ENCODE data around the gene PLEK. TPM values are rescaled to one million over a fixed set of nuclear protein-coding genes. Genes with fewer than 3 reads are reported as not detected.

The PLEK gene
- polyA plus RNA-seq, 3 donors = 351 to 708 (median 403) TPM

GRCh38 chr2:68403199-68403644 is 38.1 kb downstream of the PLEK start:
- Mint-ChIP-seq H3K4me3 (no peak overlapping the region), H3K9me3 (peaks cover 6 to 16% (median 10%) of the 10 kb centered on the region in 7 donors), H3K4me1 (peaks cover 9% of the 10 kb centered on the region), H3K27ac (peak overlapping the region in 3 of 7 donors; percentile 52 to 67 (median 53)), H3K27me3 (ENCODE audit: low read depth in 3 of 3) (no peaks in the 10 kb centered on the region), H3K36me3 (peaks cover 73 to 85% of the 10 kb centered on the region in 2 donors)
- H3K4me1 ChIP-seq (ENCODE audit: control insufficient read depth in 1 of 2, insufficient read depth in 2 of 2, low read length in 2 of 2) = no peaks in the 10 kb centered on the region
- 86% methylated on average over 4 of the region's 4 CpGs for WGBS (ENCODE audit: insufficient coverage)
- H3K36me3 ChIP-seq (replicated peaks in 1 of 2; ENCODE audit: control insufficient read depth in 1 of 2, insufficient read depth in 2 of 2, low read length in 2 of 2) = peaks cover 0 to 45% of the 10 kb centered on the region in 2 donors
- peaks cover 13% of the 10 kb centered on the region for H4K20me1 ChIP-seq (ENCODE audit: insufficient read depth, low read length)
- no peak overlapping the region for H2AFZ ChIP-seq (ENCODE audit: insufficient read depth, low read depth, low read length, poor library complexity, severe bottlenecking)
- H3K27me3 ChIP-seq (ENCODE audit: control insufficient read depth in 2 of 2, insufficient read depth in 2 of 2, low read length in 2 of 2) = no peaks in the 10 kb centered on the region
- no peak overlapping the region for H3K9ac ChIP-seq (ENCODE audit: insufficient read depth, low read length, poor library complexity, severe bottlenecking)
- H3K4me3 ChIP-seq (replicated peaks in 1 of 3; ENCODE audit: low read depth in 2 of 3, low read length in 3 of 3) = no peak overlapping the region
- no peaks in the 10 kb centered on the region for H3K9me3 ChIP-seq (replicated peaks in 1 of 2; ENCODE audit: control insufficient read depth in 1 of 2, insufficient read depth in 1 of 2, low read length in 2 of 2)
- DNase-seq = no peak
- TF ChIP-seq, protein P1, sequence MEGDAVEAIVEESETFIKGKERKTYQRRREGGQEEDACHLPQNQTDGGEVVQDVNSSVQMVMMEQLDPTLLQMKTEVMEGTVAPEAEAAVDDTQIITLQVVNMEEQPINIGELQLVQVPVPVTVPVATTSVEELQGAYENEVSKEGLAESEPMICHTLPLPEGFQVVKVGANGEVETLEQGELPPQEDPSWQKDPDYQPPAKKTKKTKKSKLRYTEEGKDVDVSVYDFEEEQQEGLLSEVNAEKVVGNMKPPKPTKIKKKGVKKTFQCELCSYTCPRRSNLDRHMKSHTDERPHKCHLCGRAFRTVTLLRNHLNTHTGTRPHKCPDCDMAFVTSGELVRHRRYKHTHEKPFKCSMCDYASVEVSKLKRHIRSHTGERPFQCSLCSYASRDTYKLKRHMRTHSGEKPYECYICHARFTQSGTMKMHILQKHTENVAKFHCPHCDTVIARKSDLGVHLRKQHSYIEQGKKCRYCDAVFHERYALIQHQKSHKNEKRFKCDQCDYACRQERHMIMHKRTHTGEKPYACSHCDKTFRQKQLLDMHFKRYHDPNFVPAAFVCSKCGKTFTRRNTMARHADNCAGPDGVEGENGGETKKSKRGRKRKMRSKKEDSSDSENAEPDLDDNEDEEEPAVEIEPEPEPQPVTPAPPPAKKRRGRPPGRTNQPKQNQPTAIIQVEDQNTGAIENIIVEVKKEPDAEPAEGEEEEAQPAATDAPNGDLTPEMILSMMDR (IDR thresholded peaks at IDR 0.05) = no peak
- no peak overlapping the region for H3K27ac ChIP-seq (ENCODE audit: low read depth in 1 of 2, low read length in 2 of 2)
- no peak overlapping the region for H3K4me2 ChIP-seq (replicated peaks; ENCODE audit: extremely low read depth, low read length, poor library complexity, severe bottlenecking)
- intact Hi-C loops (cut with micrococcal nuclease) = no loop called here
- no peaks in the 10 kb centered on the region for H3K79me2 ChIP-seq (ENCODE audit: insufficient read depth, low read length)

DNA sequence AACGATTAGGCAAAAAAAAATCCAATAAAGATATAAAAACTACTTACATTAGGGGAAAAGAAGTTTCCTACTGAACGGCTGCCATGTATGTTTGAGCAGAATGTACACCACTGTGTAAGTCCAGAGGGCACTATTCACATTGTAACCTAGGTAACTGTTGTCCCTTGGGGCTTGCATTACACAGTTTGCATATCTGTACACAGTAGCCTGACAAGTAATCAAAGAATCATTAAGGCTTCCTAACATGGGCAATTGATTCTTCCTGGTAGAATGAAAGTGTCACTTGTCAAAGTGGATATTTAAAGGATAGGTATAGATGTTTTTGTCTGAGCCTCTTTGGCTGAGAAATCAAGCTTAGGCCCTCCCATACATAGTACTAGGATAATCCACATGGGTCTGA is 39.1 kb downstream of the PLEK start:
- intact Hi-C loops (cut with micrococcal nuclease) = no loop called here
- TF ChIP-seq, protein P1 (IDR thresholded peaks at IDR 0.05) = no peak
- Histone ChIP-seq H3K9me3 (replicated peaks in 1 of 2; ENCODE audit: control insufficient read depth in 1 of 2, insufficient read depth in 1 of 2, low read length in 2 of 2) (no peaks in the 10 kb centered on the region), H3K27me3 (ENCODE audit: control insufficient read depth in 2 of 2, insufficient read depth in 2 of 2, low read length in 2 of 2) (no peaks in the 10 kb centered on the region), H3K4me3 (replicated peaks in 1 of 3; ENCODE audit: low read depth in 2 of 3, low read length in 3 of 3) (no peak overlapping the region), H3K4me2 (replicated peaks; ENCODE audit: extremely low read depth, low read length, poor library complexity, severe bottlenecking) (no peak overlapping the region), H3K79me2 (ENCODE audit: insufficient read depth, low read length) (no peaks in the 10 kb centered on the region), H4K20me1 (ENCODE audit: insufficient read depth, low read length) (peaks cover 11% of the 10 kb centered on the region), H3K27ac (ENCODE audit: low read depth in 1 of 2, low read length in 2 of 2) (no peak overlapping the region), H3K36me3 (replicated peaks in 1 of 2; ENCODE audit: control insufficient read depth in 1 of 2, insufficient read depth in 2 of 2, low read length in 2 of 2) (peaks cover 0 to 44% of the 10 kb centered on the region in 2 donors), H3K9ac (ENCODE audit: insufficient read depth, low read length, poor library complexity, severe bottlenecking) (no peak overlapping the region), H3K4me1 (ENCODE audit: control insufficient read depth in 1 of 2, insufficient read depth in 2 of 2, low read length in 2 of 2) (no peaks in the 10 kb centered on the region), H2AFZ (ENCODE audit: insufficient read depth, low read depth, low read length, poor library complexity, severe bottlenecking) (no peak overlapping the region)
- no peak overlapping the region for H3K27ac Mint-ChIP-seq
- no peak for DNase-seq
- no peak overlapping the region for H3K4me3 Mint-ChIP-seq
- no CpG with 5 or more reads among the region's 2 CpGs for WGBS (ENCODE audit: insufficient coverage)
- peaks cover 64 to 77% of the 10 kb centered on the region in 2 donors for H3K36me3 Mint-ChIP-seq
- H3K27me3 Mint-ChIP-seq (ENCODE audit: low read depth in 3 of 3) = no peaks in the 10 kb centered on the region
- peaks cover 6 to 17% (median 12%) of the 10 kb centered on the region in 7 donors for H3K9me3 Mint-ChIP-seq
- H3K4me1 Mint-ChIP-seq = peaks cover 7% of the 10 kb centered on the region

Data from CD14-positive monocyte (primary cell).